ENCODE results near the gene ARHGAP6.

DNA sequence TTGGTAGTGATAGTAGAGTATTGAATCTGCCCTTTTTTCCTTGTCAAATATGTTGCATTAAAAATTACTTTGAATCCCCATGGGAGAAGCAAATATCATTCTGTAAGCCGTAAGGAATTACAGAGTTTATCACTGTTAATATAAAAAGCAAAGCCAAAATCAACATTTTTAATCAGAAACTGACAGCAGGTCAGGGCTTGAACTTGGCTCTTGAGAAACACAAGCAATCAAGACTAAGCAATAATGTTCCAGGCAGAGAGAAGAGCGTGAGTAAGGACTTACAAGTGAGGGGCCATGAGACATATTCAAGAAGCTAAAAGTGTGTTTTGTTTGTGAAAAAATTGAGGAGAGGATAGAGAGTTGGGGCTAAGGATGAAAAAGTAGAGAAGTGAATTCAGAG is 68.2 kb downstream of the ARHGAP6 start:
- no peak for TF ChIP-seq CTCF (IDR thresholded peaks at IDR 0.05)
- TF ChIP-seq POLR2A (IDR thresholded peaks at IDR 0.05): no peak

Measured in lower leg skin (tissue), 3 donors.